KBM-7 (cell line): ENCODE measurements around the gene NCAPG2.
"Not testable (repeated sequence)": the region's sequence is repeated elsewhere in the genome, so short reads cannot be mapped to it uniquely, and the experiment has no call there.

ENCODE experiments used
- DNase-seq: peaks from one replicate; pipeline ENCODE4 v3.0.0-alpha.2; 2015
- in situ Hi-C: fragments of 300-500 bp; cut with MboI; formaldehyde crosslinking; loops from 2 replicates; pipeline ENCODE4 v1.14.3; 2020; ENCODE audit warnings: low sequenced_read_pairs, low pct_unique_long_range_greater_than_20kb, mixed read lengths

Gene NCAPG2

GRCh38 chr7:158651968-158652565 lies 52.5 kb downstream of the NCAPG2 start:
- in situ Hi-C loops = no loop called here
- DNase-seq = no peak

GRCh38 chr7:158650821-158651225 lies 53.8 kb downstream of the NCAPG2 start:
- in situ Hi-C loops = no loop called here
- no peak for DNase-seq

- DNase-seq = no peak
- in situ Hi-C loops = no loop called here
Measured at GRCh38 chr7:158649279-158649678, 55.3 kb downstream of the NCAPG2 start.

GRCh38 chr7:158648787-158649186 lies 55.8 kb downstream of the NCAPG2 start:
- in situ Hi-C loops = no loop called here

GRCh38 chr7:158648168-158648567 lies 56.4 kb downstream of the NCAPG2 start:
- in situ Hi-C loops = no loop called here
- DNase-seq = no peak

More at GRCh38 chr7:158648787-158649186, 55.8 kb downstream of the NCAPG2 start:
- DNase-seq = no peak

- in situ Hi-C loops = no loop called here
- no peak for DNase-seq
Measured at GRCh38 chr7:158647475-158647792, 57.2 kb downstream of the NCAPG2 start.

- in situ Hi-C loops = no loop called here
- peak; percentile 37 for DNase-seq
Measured at GRCh38 chr7:158646766-158647474, 57.7 kb downstream of the NCAPG2 start.

- DNase-seq = no peak
- in situ Hi-C loops = no loop called here
Measured at GRCh38 chr7:158645842-158646241, 58.8 kb downstream of the NCAPG2 start.

GRCh38 chr7:158642149-158642548 lies 62.5 kb downstream of the NCAPG2 start:
- DNase-seq = no peak
- in situ Hi-C loops = no loop called here

GRCh38 chr7:158638001-158638400 lies 66.6 kb downstream of the NCAPG2 start:
- in situ Hi-C loops = no loop called here
- no peak for DNase-seq

- no peak for DNase-seq
- in situ Hi-C loops = no loop called here
Measured at GRCh38 chr7:158633055-158633956, 71.3 kb downstream of the NCAPG2 start.

- in situ Hi-C loops = no loop called here
Measured at GRCh38 chr7:158631574-158632195, 72.9 kb downstream of the NCAPG2 start.

GRCh38 chr7:158626289-158626688 lies 78.3 kb downstream of the NCAPG2 start:
- in situ Hi-C loops, DNase-seq: not testable (repeated sequence)

More at GRCh38 chr7:158631574-158632195, 72.9 kb downstream of the NCAPG2 start:
- no peak for DNase-seq

GRCh38 chr7:158623241-158623640 lies 81.4 kb downstream of the NCAPG2 start:
- DNase-seq = no peak
- in situ Hi-C loops = no loop called here

GRCh38 chr7:158620839-158621441 lies 83.7 kb downstream of the NCAPG2 start:
- no peak for DNase-seq
- in situ Hi-C loops = no loop called here

- in situ Hi-C loops = no loop called here
- DNase-seq = no peak
Measured at GRCh38 chr7:158620418-158620817, 84.2 kb downstream of the NCAPG2 start.

- DNase-seq = no peak
- in situ Hi-C loops = no loop called here
Measured at GRCh38 chr7:158618745-158619140, 85.9 kb downstream of the NCAPG2 start.

- DNase-seq = no peak
- in situ Hi-C loops = no loop called here
Measured at GRCh38 chr7:158617737-158618128, 86.9 kb downstream of the NCAPG2 start.

- DNase-seq = no peak
- in situ Hi-C loops = no loop called here
Measured at GRCh38 chr7:158616050-158616449, 88.6 kb downstream of the NCAPG2 start.
